ENCODE data around the gene SEMA3F. TPM values are rescaled to one million over a fixed set of nuclear protein-coding genes. Genes with fewer than 3 reads are reported as not detected.

Gene SEMA3F
- total RNA-seq, 1 donor from 2014 or later, result 79.8 TPM

GRCh38 chr3:50168791-50169190 is 13.7 kb downstream of the SEMA3F start:
- Histone ChIP-seq H3K27me3 (ENCODE audit: control insufficient read depth, insufficient read depth, low read length) (no peaks in the 10 kb centered on the region), H3K36me3 (ENCODE audit: control insufficient read depth, insufficient read depth, low read length) (no peaks in the 10 kb centered on the region), H3K4me3 (ENCODE audit: low read depth, low read length) (no peak overlapping the region)
- TF ChIP-seq CTCF (IDR thresholded peaks at IDR 0.05; ENCODE audit: insufficient read depth, low read length, poor library complexity, severe bottlenecking), result no peak
- DNase-seq (ENCODE audit: low read depth), result no peak

- TF ChIP-seq CTCF (IDR thresholded peaks at IDR 0.05; ENCODE audit: insufficient read depth, low read length, poor library complexity, severe bottlenecking), result no peak
- no peaks in the 10 kb centered on the region for H3K27me3 ChIP-seq (ENCODE audit: control insufficient read depth, insufficient read depth, low read length)
- no peak for DNase-seq (ENCODE audit: low read depth)
- H3K4me3 ChIP-seq (ENCODE audit: low read depth, low read length), result no peak overlapping the region
- H3K36me3 ChIP-seq (ENCODE audit: control insufficient read depth, insufficient read depth, low read length), result no peaks in the 10 kb centered on the region
Measured at GRCh38 chr3:50169232-50169832, 14.2 kb downstream of the SEMA3F start.

GRCh38 chr3:50169858-50170257 is 14.7 kb downstream of the SEMA3F start:
- TF ChIP-seq CTCF (IDR thresholded peaks at IDR 0.05; ENCODE audit: insufficient read depth, low read length, poor library complexity, severe bottlenecking), result no peak
- Histone ChIP-seq H3K27me3 (ENCODE audit: control insufficient read depth, insufficient read depth, low read length) (no peaks in the 10 kb centered on the region), H3K4me3 (ENCODE audit: low read depth, low read length) (no peak overlapping the region), H3K36me3 (ENCODE audit: control insufficient read depth, insufficient read depth, low read length) (peaks cover 2% of the 10 kb centered on the region)
- no peak for DNase-seq (ENCODE audit: low read depth)

GRCh38 chr3:50170689-50171088 is 15.6 kb downstream of the SEMA3F start:
- H3K4me3 ChIP-seq (ENCODE audit: low read depth, low read length), result no peak overlapping the region
- H3K27me3 ChIP-seq (ENCODE audit: control insufficient read depth, insufficient read depth, low read length), result no peaks in the 10 kb centered on the region
- H3K36me3 ChIP-seq (ENCODE audit: control insufficient read depth, insufficient read depth, low read length), result peaks cover 2% of the 10 kb centered on the region
- TF ChIP-seq CTCF (IDR thresholded peaks at IDR 0.05; ENCODE audit: insufficient read depth, low read length, poor library complexity, severe bottlenecking), result no peak
- no peak for DNase-seq (ENCODE audit: low read depth)

- no peak for TF ChIP-seq CTCF (IDR thresholded peaks at IDR 0.05; ENCODE audit: insufficient read depth, low read length, poor library complexity, severe bottlenecking)
Measured at GRCh38 chr3:50171540-50172301, 16.6 kb downstream of the SEMA3F start.

More at GRCh38 chr3:50171540-50172301, 16.6 kb downstream of the SEMA3F start:
- Histone ChIP-seq H3K27me3 (ENCODE audit: control insufficient read depth, insufficient read depth, low read length) (no peaks in the 10 kb centered on the region), H3K36me3 (ENCODE audit: control insufficient read depth, insufficient read depth, low read length) (peaks cover 2% of the 10 kb centered on the region), H3K4me3 (ENCODE audit: low read depth, low read length) (no peak overlapping the region)
- DNase-seq (ENCODE audit: low read depth), result no peak
